Measurements from ENCODE around the gene USP36. TPM values are rescaled to one million over a fixed set of nuclear protein-coding genes. Genes with fewer than 3 reads are reported as not detected.
A peak's percentile ranks its signal among the peaks of the same experiment; 100 is the strongest.

The USP36 gene
- total RNA-seq, 1 experiment from 2014 or later: 103 TPM

DNA sequence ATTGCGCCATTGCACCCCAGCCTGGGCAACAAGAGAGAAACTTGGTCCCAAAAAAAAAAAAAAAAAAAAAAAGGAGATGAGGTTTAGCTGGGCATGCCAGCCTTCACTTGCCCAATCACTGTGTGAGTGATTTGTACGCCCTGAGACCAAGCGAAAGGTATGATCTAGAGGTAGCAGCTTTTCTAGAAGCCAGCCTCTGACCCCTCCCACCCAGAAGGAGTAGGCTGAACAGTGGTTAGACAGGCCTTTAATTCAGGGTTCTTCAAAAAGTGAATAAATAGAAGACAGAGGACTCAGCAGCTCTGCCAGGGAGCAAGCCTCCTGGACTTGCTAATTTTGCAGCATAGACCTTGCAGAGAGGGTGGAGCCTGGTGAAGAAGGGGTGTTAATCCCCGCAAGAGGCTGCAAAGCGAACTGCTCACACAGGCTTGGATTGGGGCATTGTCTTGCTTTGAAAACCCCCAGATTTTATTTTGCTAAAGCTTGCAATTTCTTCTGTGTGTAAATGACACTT lies 51.4 kb downstream of the USP36 start:
- H3K36me3 Mint-ChIP-seq (ENCODE audit: insufficient read depth, unreplicated experiment): peaks cover 29% of the 10 kb centered on the region
- H3K27me3 ChIP-seq (replicated peaks; ENCODE audit: control insufficient read depth, insufficient read depth, low read length): no peaks in the 10 kb centered on the region
- CTCF ChIA-PET: no interaction called here

DNA sequence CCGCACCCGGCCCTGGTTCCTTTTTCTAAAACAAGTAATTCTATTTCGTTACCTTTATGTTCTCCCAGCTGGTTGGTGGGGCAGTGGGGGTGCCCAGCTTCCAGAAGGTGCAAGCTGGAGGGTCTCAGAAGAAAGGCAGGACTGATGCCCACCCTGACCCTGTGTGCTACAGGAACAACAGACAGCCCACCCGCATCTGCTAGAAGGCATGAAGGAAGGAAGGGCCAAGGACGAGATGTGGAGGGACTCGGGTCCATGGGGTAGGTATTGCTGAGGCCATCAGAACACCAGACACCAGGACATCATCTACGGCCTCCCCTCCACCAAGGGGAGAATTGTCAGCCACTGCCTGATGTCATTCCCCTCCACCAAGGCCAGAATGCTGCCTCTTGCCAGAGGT lies 52.2 kb downstream of the USP36 start:
- CTCF ChIA-PET: no interaction called here
- H3K4me1 Mint-ChIP-seq (ENCODE audit: low read depth, unreplicated experiment): no peaks in the 10 kb centered on the region
- no peaks in the 10 kb centered on the region for H3K36me3 ChIP-seq (ENCODE audit: control insufficient read depth, insufficient read depth, low read length)
- no peaks in the 10 kb centered on the region for H3K9me3 Mint-ChIP-seq (ENCODE audit: unreplicated experiment)
- no peak for DNase-seq
- POLR2A ChIA-PET: no interaction called here
- H3K4me3 ChIP-seq (ENCODE audit: low read depth, low read length): no peak overlapping the region
- H3K27me3 Mint-ChIP-seq (ENCODE audit: insufficient read depth, unreplicated experiment): no peaks in the 10 kb centered on the region
- no peak overlapping the region for H3K4me3 Mint-ChIP-seq (ENCODE audit: unreplicated experiment)
- H3K27ac Mint-ChIP-seq (ENCODE audit: unreplicated experiment): no peak overlapping the region
- H3K36me3 Mint-ChIP-seq (ENCODE audit: insufficient read depth, unreplicated experiment): peaks cover 22% of the 10 kb centered on the region
- TF ChIP-seq CTCF (IDR thresholded peaks at IDR 0.05; ENCODE audit: insufficient read depth in 1 of 2, low read depth in 1 of 2, low read length in 1 of 2, severe bottlenecking in 1 of 2, unreplicated experiment in 1 of 2): no peak
- H3K4me1 ChIP-seq: no peaks in the 10 kb centered on the region
- intact Hi-C loops (cut with micrococcal nuclease; ENCODE audit: unreplicated experiment): no loop called here
- no peaks in the 10 kb centered on the region for H3K9me3 ChIP-seq
- BruUV-seq (replicated peaks): no TSS peak
- H3K27me3 ChIP-seq (replicated peaks; ENCODE audit: control insufficient read depth, insufficient read depth, low read length): no peaks in the 10 kb centered on the region

More for the DNA sequence above, 51.4 kb downstream of the USP36 start:
- no peak for TF ChIP-seq CTCF (IDR thresholded peaks at IDR 0.05; ENCODE audit: insufficient read depth in 1 of 2, low read depth in 1 of 2, low read length in 1 of 2, severe bottlenecking in 1 of 2, unreplicated experiment in 1 of 2)
- no peak overlapping the region for H3K27ac Mint-ChIP-seq (ENCODE audit: unreplicated experiment)
- no peak for DNase-seq
- Histone ChIP-seq H3K9me3 (no peaks in the 10 kb centered on the region), H3K4me3 (ENCODE audit: low read depth, low read length) (no peak overlapping the region), H3K4me1 (no peaks in the 10 kb centered on the region), H3K36me3 (ENCODE audit: control insufficient read depth, insufficient read depth, low read length) (no peaks in the 10 kb centered on the region; the same call in 1 of the 2 replicates)
- POLR2A ChIA-PET: no interaction called here
- H3K4me1 Mint-ChIP-seq (ENCODE audit: low read depth, unreplicated experiment): no peaks in the 10 kb centered on the region
- intact Hi-C loops (cut with micrococcal nuclease; ENCODE audit: unreplicated experiment): no loop called here
- H3K27me3 Mint-ChIP-seq (ENCODE audit: insufficient read depth, unreplicated experiment): no peaks in the 10 kb centered on the region
- no TSS peak for BruUV-seq (replicated peaks)
- H3K4me3 Mint-ChIP-seq (ENCODE audit: unreplicated experiment): no peak overlapping the region
- H3K9me3 Mint-ChIP-seq (ENCODE audit: unreplicated experiment): no peaks in the 10 kb centered on the region

DNA sequence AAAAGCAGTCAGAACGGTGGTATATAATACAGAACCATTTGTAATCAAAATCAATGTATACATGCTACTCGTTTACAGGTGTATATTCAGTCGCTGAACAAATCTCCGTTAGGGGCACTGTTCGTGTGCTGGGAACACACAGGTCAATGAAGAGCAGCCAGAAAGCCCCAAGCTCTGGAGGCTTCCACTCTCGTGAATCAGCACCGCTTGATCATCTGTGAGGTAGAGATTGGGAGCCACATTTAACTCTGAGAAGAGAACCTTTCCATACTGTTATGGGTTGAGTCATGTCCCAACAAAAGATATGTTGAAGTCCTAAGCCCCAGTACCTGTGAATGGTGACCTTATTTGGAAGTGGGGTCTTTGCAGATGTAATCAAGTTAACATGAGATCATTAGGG lies 53.2 kb downstream of the USP36 start:
- no TSS peak for BruUV-seq (replicated peaks)
- H3K36me3 ChIP-seq (ENCODE audit: control insufficient read depth, insufficient read depth, low read length): no peaks in the 10 kb centered on the region
- Mint-ChIP-seq H3K4me3 (ENCODE audit: unreplicated experiment) (no peak overlapping the region), H3K27ac (ENCODE audit: unreplicated experiment) (peak overlapping the region; percentile 26), H3K9me3 (ENCODE audit: unreplicated experiment) (no peaks in the 10 kb centered on the region), H3K4me1 (ENCODE audit: low read depth, unreplicated experiment) (no peaks in the 10 kb centered on the region), H3K27me3 (ENCODE audit: insufficient read depth, unreplicated experiment) (no peaks in the 10 kb centered on the region), H3K36me3 (ENCODE audit: insufficient read depth, unreplicated experiment) (peaks cover 22% of the 10 kb centered on the region)
- no peak for TF ChIP-seq CTCF (IDR thresholded peaks at IDR 0.05; ENCODE audit: insufficient read depth in 1 of 2, low read depth in 1 of 2, low read length in 1 of 2, severe bottlenecking in 1 of 2, unreplicated experiment in 1 of 2)
- H3K27me3 ChIP-seq (replicated peaks; ENCODE audit: control insufficient read depth, insufficient read depth, low read length): no peaks in the 10 kb centered on the region
- CTCF ChIA-PET: no interaction called here
- DNase-seq: no peak
- H3K9me3 ChIP-seq: no peaks in the 10 kb centered on the region
- intact Hi-C loops (cut with micrococcal nuclease; ENCODE audit: unreplicated experiment): no loop called here
- POLR2A ChIA-PET: no interaction called here
- no peak overlapping the region for H3K4me3 ChIP-seq (ENCODE audit: low read depth, low read length)
- H3K4me1 ChIP-seq: peaks cover 7% of the 10 kb centered on the region; the same call in 1 of the 2 replicates
